ENCODE measurements around the gene MYO1D. TPM values are rescaled to one million over a fixed set of nuclear protein-coding genes. Genes with fewer than 3 reads are reported as not detected.

MYO1D gene
- total and polyA plus RNA-seq, 12 donors, result 13.6 to 103 (median 59.8) TPM

- Histone ChIP-seq H3K4me3 (peak overlapping the region in 1 of 4 donors; percentile 86), H3K36me3 (replicated peaks in 1 of 2) (peaks cover 0 to 17% of the 10 kb centered on the region in 2 donors), H3K4me1 (replicated peaks in 1 of 2) (peaks cover 24 to 26% of the 10 kb centered on the region in 2 donors), H3K27ac (peak overlapping the region; percentile 77 to 96 (median 93)), H3K27me3 (no peaks in the 10 kb centered on the region), H3K9me3 (replicated peaks in 1 of 3) (no peaks in the 10 kb centered on the region)
- TF ChIP-seq POLR2A (IDR thresholded peaks at IDR 0.05), result peak in 1 of 2 donors; percentile 80
- TF ChIP-seq, protein P1, sequence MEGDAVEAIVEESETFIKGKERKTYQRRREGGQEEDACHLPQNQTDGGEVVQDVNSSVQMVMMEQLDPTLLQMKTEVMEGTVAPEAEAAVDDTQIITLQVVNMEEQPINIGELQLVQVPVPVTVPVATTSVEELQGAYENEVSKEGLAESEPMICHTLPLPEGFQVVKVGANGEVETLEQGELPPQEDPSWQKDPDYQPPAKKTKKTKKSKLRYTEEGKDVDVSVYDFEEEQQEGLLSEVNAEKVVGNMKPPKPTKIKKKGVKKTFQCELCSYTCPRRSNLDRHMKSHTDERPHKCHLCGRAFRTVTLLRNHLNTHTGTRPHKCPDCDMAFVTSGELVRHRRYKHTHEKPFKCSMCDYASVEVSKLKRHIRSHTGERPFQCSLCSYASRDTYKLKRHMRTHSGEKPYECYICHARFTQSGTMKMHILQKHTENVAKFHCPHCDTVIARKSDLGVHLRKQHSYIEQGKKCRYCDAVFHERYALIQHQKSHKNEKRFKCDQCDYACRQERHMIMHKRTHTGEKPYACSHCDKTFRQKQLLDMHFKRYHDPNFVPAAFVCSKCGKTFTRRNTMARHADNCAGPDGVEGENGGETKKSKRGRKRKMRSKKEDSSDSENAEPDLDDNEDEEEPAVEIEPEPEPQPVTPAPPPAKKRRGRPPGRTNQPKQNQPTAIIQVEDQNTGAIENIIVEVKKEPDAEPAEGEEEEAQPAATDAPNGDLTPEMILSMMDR (IDR thresholded peaks at IDR 0.05), result no peak
- intact Hi-C loops (cut with DNase I), result loop anchor here (10.0 kb wide), 2 partner anchors 259 to 269 kb away; no protein-coding TSS in a partner anchor
- 4 to 17% (median 9%) methylated on average over 6 to 72 of the region's 72 CpGs for WGBS, 4 donors
- peak; percentile 78 to 88 (median 82) for DNase-seq
Observed at GRCh38 chr17:32486111-32486700, 390.7 kb downstream of the MYO1D start.

DNA sequence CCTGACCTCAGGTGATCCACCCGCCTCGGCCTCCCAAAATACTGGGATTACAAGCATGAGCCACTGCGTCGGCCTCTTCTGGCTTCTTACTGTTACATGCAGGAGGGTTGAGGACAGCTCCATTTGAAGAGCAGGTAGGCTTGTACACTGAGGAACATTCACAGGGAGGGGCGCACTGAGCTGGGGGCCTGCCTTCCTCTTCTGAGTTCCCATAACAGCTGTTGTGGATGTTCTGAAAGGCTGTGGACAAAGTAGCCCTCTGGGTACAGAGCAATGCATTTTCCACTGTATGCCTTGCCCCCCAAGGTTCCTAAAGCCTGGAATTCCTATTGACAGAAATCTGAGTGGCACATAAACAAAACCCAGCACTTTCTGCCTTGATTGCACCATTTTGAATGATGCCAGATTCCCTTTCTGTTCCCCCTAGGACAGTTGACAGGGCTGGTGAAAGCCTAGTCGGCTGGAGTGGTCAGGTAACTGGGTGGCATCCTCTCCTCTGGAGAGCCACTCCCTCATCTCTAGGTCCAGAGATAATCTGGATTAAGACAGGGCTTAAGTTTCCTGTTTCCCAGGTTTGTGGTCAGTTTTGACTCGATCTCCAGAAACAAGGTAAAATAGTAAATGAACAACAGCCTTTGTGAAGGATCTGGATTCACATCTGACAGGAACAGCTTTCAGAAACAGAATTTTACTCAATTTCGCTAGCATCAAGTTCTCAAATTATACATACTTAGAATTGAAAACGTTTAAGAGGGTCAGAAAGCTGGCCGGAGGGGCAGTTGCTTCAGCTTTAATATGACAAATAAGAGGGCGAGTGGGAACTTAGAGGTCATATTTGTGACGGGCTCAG is 391.4 kb downstream of the MYO1D start:
- TF ChIP-seq, protein P1 (IDR thresholded peaks at IDR 0.05), result no peak
- TF ChIP-seq POLR2A (IDR thresholded peaks at IDR 0.05), result no peak
- Histone ChIP-seq H3K27ac (peak overlapping the region; percentile 77 to 96 (median 93)), H3K27me3 (no peaks in the 10 kb centered on the region), H3K9me3 (replicated peaks in 1 of 3) (no peaks in the 10 kb centered on the region), H3K36me3 (replicated peaks in 1 of 2) (peaks cover 0 to 24% of the 10 kb centered on the region in 2 donors), H3K4me3 (peak overlapping the region in 1 of 4 donors; percentile 86), H3K4me1 (replicated peaks in 1 of 2) (peaks cover 24 to 26% of the 10 kb centered on the region in 2 donors)
- 53 to 66% (median 66%) methylated on average over 10 to 12 of the region's 12 CpGs for WGBS, 4 donors
- no peak for DNase-seq
- intact Hi-C loops (cut with DNase I), result loop anchor here (10.0 kb wide), 2 partner anchors 259 to 269 kb away; no protein-coding TSS in a partner anchor

GRCh38 chr17:32484628-32485027 is 392.3 kb downstream of the MYO1D start:
- H3K36me3 ChIP-seq (replicated peaks in 1 of 2), result peaks cover 0 to 32% of the 10 kb centered on the region in 2 donors
- no peaks in the 10 kb centered on the region for H3K9me3 ChIP-seq (replicated peaks in 1 of 3)
- H3K4me3 ChIP-seq, result no peak overlapping the region
- DNase-seq, result peak in 3 of 7 donors; percentile 20 to 51 (median 41)
- no peak for TF ChIP-seq POLR2A (IDR thresholded peaks at IDR 0.05)
- TF ChIP-seq, protein P1 (IDR thresholded peaks at IDR 0.05), result no peak
- intact Hi-C loops (cut with DNase I), result loop anchor here (10.0 kb wide), 2 partner anchors 260 to 270 kb away; no protein-coding TSS in a partner anchor
- no peaks in the 10 kb centered on the region for H3K27me3 ChIP-seq
- H3K27ac ChIP-seq, result peak overlapping the region in 1 of 5 donors; percentile 87
- peaks cover 24 to 26% of the 10 kb centered on the region in 2 donors for H3K4me1 ChIP-seq (replicated peaks in 1 of 2)
- 73 to 83% (median 80%) methylated on average over 11 of the region's 11 CpGs for WGBS, 4 donors

DNA sequence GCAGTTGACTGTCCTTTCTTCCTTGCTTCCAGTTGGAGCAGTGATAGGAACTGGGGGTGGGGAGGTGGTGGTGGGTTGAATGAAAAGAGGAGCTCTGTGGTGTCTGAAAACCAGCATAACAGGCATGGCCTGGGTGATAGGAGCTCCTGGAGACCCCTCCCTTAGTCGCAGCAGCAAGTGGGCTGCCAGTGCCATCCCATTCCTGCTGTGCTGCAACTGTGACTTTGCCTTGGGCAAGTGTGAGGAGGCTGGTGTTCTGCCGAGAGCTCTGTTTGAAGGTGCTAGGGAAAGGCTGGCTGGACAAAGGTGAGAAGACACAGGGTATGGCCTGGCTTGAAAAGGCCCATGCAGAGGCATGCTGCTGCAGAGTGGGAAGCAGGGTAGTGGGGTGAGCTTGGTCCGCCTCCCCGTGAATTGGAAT is 392.9 kb downstream of the MYO1D start:
- TF ChIP-seq, protein P1 (IDR thresholded peaks at IDR 0.05), result no peak
- TF ChIP-seq POLR2A (IDR thresholded peaks at IDR 0.05), result no peak
- intact Hi-C loops (cut with DNase I), result loop anchor here (10.0 kb wide), 2 partner anchors 261 to 271 kb away; no protein-coding TSS in a partner anchor
- Histone ChIP-seq H3K27ac (peak overlapping the region in 4 of 5 donors; percentile 68 to 87 (median 74)), H3K4me1 (replicated peaks in 1 of 2) (peaks cover 24 to 26% of the 10 kb centered on the region in 2 donors), H3K36me3 (replicated peaks in 1 of 2) (peaks cover 0 to 38% of the 10 kb centered on the region in 2 donors), H3K9me3 (replicated peaks in 1 of 3) (no peaks in the 10 kb centered on the region), H3K4me3 (no peak overlapping the region), H3K27me3 (no peaks in the 10 kb centered on the region)
- 67 to 82% (median 74%) methylated on average over 4 of the region's 4 CpGs for WGBS, 4 donors
- peak in 1 of 7 donors; percentile 57 for DNase-seq

Measured in adrenal gland (tissue), 12 donors.